Subcutaneous abdominal adipose tissue (tissue), 5 donors: ENCODE measurements around the gene ARFGAP1.
"Not testable (repeated sequence)": the region's sequence is repeated elsewhere in the genome, so short reads cannot be mapped to it uniquely, and the experiment has no call there.

Experiments
- H3K27ac ChIP-seq: one replicate; pipeline ENCODE4 v1.7.0; 2013; ENCODE audit warnings: low read depth, mild to moderate bottlenecking, inconsistent platforms, low read length, moderate library complexity
- H3K27me3 ChIP-seq, 5 donors: one replicate each; pipeline ENCODE4 v1.7.0; 2013; ENCODE audit warnings: low read length in 5 of 5, inconsistent platforms in 1 of 5; ENCODE audit not compliant: control insufficient read depth in 5 of 5, insufficient read depth in 4 of 5
- H3K36me3 ChIP-seq, 5 donors: one replicate each; pipeline ENCODE4 v1.7.0; 2013; ENCODE audit warnings: low read length in 5 of 5; ENCODE audit not compliant: control insufficient read depth in 5 of 5, insufficient read depth in 5 of 5
- H3K4me1 ChIP-seq, 5 donors: one replicate each; pipeline ENCODE4 v1.7.0; 2013; ENCODE audit warnings: low read length in 5 of 5, mild to moderate bottlenecking in 3 of 5, moderate library complexity in 1 of 5; ENCODE audit not compliant: control insufficient read depth in 5 of 5, insufficient read depth in 5 of 5
- H3K4me3 ChIP-seq, 5 donors: one replicate each; pipeline ENCODE4 v1.7.0; 2013; ENCODE audit warnings: low read length in 5 of 5, low read depth in 1 of 5
- H3K9ac ChIP-seq, 5 donors: one replicate each; pipeline ENCODE4 v1.7.0; 2013; ENCODE audit warnings: low read length in 5 of 5, mild to moderate bottlenecking in 4 of 5, moderate library complexity in 3 of 5
- H3K9me3 ChIP-seq, 5 donors: one replicate each; pipeline ENCODE4 v1.7.0; 2013; ENCODE audit warnings: low read length in 5 of 5; ENCODE audit not compliant: control insufficient read depth in 5 of 5
- donor health status: healthy.
- donor health status: healthy.
- donor health status: healthy.
- donor health status: healthy.
- donor health status: healthy.

ARFGAP1 gene

GRCh38 chr20:63295846-63296245 lies 23.2 kb downstream of the ARFGAP1 start:
- Histone ChIP-seq H3K36me3 (no peaks in the 10 kb centered on the region), H3K4me3 (no peak overlapping the region), H3K9ac (no peak overlapping the region), H3K4me1 (no peaks in the 10 kb centered on the region), H3K9me3 (peaks cover 0 to 1% (median 0%) of the 10 kb centered on the region in 5 donors), H3K27me3 (peaks cover 55 to 65% (median 60%) of the 10 kb centered on the region in 5 donors), H3K27ac (no peak overlapping the region)

- H3K4me1 ChIP-seq: no peaks in the 10 kb centered on the region
- H3K27ac ChIP-seq: no peak overlapping the region
- H3K9ac ChIP-seq: no peak overlapping the region
- no peak overlapping the region for H3K4me3 ChIP-seq
- peaks cover 2 to 7% (median 5%) of the 10 kb centered on the region in 5 donors for H3K9me3 ChIP-seq
- H3K36me3 ChIP-seq: no peaks in the 10 kb centered on the region
- peaks cover 52 to 64% (median 57%) of the 10 kb centered on the region in 5 donors for H3K27me3 ChIP-seq
Observed at GRCh38 chr20:63296531-63297299, 24.1 kb downstream of the ARFGAP1 start.

- Histone ChIP-seq H3K36me3 (no peaks in the 10 kb centered on the region), H3K27me3 (peaks cover 45 to 59% (median 52%) of the 10 kb centered on the region in 5 donors)
Observed at GRCh38 chr20:63297371-63297781, 24.8 kb downstream of the ARFGAP1 start.

GRCh38 chr20:63297796-63298572 lies 25.4 kb downstream of the ARFGAP1 start:
- no peak overlapping the region for H3K9ac ChIP-seq
- H3K27ac ChIP-seq: no peak overlapping the region
- H3K9me3 ChIP-seq: peaks cover 2 to 11% (median 6%) of the 10 kb centered on the region in 5 donors
- peaks cover 40 to 54% (median 47%) of the 10 kb centered on the region in 5 donors for H3K27me3 ChIP-seq
- no peaks in the 10 kb centered on the region for H3K36me3 ChIP-seq
- no peaks in the 10 kb centered on the region for H3K4me1 ChIP-seq
- H3K4me3 ChIP-seq: no peak overlapping the region

More at GRCh38 chr20:63297371-63297781, 24.8 kb downstream of the ARFGAP1 start:
- Histone ChIP-seq H3K4me1 (no peaks in the 10 kb centered on the region), H3K9me3 (peaks cover 2 to 11% (median 6%) of the 10 kb centered on the region in 5 donors), H3K4me3 (no peak overlapping the region), H3K9ac (no peak overlapping the region), H3K27ac (no peak overlapping the region)

GRCh38 chr20:63298731-63299312 lies 26.2 kb downstream of the ARFGAP1 start:
- no peak overlapping the region for H3K27ac ChIP-seq
- H3K9me3 ChIP-seq: peaks cover 2 to 11% (median 6%) of the 10 kb centered on the region in 5 donors
- no peaks in the 10 kb centered on the region for H3K4me1 ChIP-seq
- no peaks in the 10 kb centered on the region for H3K36me3 ChIP-seq
- no peak overlapping the region for H3K4me3 ChIP-seq
- no peak overlapping the region for H3K9ac ChIP-seq
- peaks cover 36 to 48% (median 42%) of the 10 kb centered on the region in 5 donors for H3K27me3 ChIP-seq

GRCh38 chr20:63301671-63302070 lies 29.1 kb downstream of the ARFGAP1 start:
- Histone ChIP-seq H3K4me1 (no peaks in the 10 kb centered on the region), H3K4me3 (no peak overlapping the region), H3K27me3 (peaks cover 18 to 38% (median 27%) of the 10 kb centered on the region in 5 donors), H3K9ac (no peak overlapping the region), H3K36me3 (no peaks in the 10 kb centered on the region), H3K27ac (no peak overlapping the region), H3K9me3 (peaks cover 2 to 11% (median 6%) of the 10 kb centered on the region in 5 donors)

- Histone ChIP-seq H3K36me3 (no peaks in the 10 kb centered on the region), H3K27me3 (peaks cover 16 to 38% (median 28%) of the 10 kb centered on the region in 5 donors), H3K4me1 (no peaks in the 10 kb centered on the region), H3K9ac (no peak overlapping the region), H3K4me3 (no peak overlapping the region), H3K27ac (no peak overlapping the region), H3K9me3 (peaks cover 2 to 11% (median 6%) of the 10 kb centered on the region in 5 donors)
Observed at GRCh38 chr20:63303095-63303666, 30.6 kb downstream of the ARFGAP1 start.

GRCh38 chr20:63305393-63305792 lies 32.8 kb downstream of the ARFGAP1 start:
- no peaks in the 10 kb centered on the region for H3K36me3 ChIP-seq
- H3K27ac ChIP-seq: no peak overlapping the region
- peaks cover 24 to 48% (median 30%) of the 10 kb centered on the region in 5 donors for H3K27me3 ChIP-seq
- no peak overlapping the region for H3K9ac ChIP-seq
- H3K4me1 ChIP-seq: peaks cover 0 to 3% (median 0%) of the 10 kb centered on the region in 5 donors
- peaks cover 2 to 11% (median 6%) of the 10 kb centered on the region in 5 donors for H3K9me3 ChIP-seq
- H3K4me3 ChIP-seq: no peak overlapping the region

DNA sequence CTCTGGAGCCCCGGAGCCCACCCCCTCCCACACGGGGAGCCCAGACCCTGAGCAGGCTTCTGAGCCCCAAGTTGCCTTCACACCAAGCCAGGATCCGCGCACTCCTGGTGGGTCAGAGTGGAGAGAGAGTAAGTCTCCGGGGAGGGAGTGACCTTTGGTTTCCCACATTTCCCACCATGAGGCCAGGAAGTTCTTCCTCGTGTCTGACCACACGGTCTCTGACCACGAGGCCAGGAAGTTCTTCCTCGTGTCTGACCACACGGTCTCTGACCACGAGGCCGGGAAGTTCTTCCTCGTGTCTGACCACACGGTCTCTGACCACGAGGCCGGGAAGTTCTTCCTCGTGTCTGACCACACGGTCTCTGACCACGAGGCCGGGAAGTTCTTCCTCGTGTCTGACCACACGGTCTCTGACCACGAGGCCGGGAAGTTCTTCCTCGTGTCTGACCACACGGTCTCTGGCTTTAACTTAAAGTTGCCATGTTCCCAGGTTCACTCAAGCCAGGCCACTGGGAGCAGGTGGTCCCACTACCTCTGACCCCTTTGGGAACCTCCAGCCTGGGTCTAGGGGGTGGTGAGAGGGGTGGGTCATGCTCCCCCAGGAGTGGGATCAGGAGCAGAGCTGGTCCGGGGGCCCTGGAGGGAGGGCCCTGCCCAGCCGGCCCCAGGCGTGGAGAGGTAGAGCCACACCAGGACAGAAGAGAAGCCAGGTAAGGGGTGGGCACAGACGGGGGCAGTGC lies 33.5 kb downstream of the ARFGAP1 start:
- H3K4me3 ChIP-seq, H3K27ac ChIP-seq, H3K9ac ChIP-seq, H3K36me3 ChIP-seq, H3K4me1 ChIP-seq, H3K9me3 ChIP-seq: not testable (repeated sequence)
- H3K27me3 ChIP-seq: peaks cover 27 to 48% (median 32%) of the 10 kb centered on the region in 5 donors
